ENCODE results near the gene ATP8A2.

Gene ATP8A2

GRCh38 chr13:26053418-26053980 is 681.7 kb downstream of the ATP8A2 start:
- TF ChIP-seq CTCF (IDR thresholded peaks at IDR 0.05; ENCODE audit: low read depth, low read length) = no peak
- H3K4me3 ChIP-seq (ENCODE audit: low read depth, low read length) = no peak overlapping the region
- no peak for DNase-seq (ENCODE audit: low read depth, low spot score)
- in situ Hi-C loops (cut with HindIII; ENCODE audit: low sequenced_read_pairs) = no loop called here

- in situ Hi-C loops (cut with HindIII; ENCODE audit: low sequenced_read_pairs) = no loop called here
- no peak overlapping the region for H3K4me3 ChIP-seq (ENCODE audit: low read depth, low read length)
- no peak for DNase-seq (ENCODE audit: low read depth, low spot score)
- TF ChIP-seq CTCF (IDR thresholded peaks at IDR 0.05; ENCODE audit: low read depth, low read length) = no peak
Observed at GRCh38 chr13:26054896-26055295, 683.1 kb downstream of the ATP8A2 start.

- H3K4me3 ChIP-seq (ENCODE audit: low read depth, low read length) = no peak overlapping the region
- no peak for TF ChIP-seq CTCF (IDR thresholded peaks at IDR 0.05; ENCODE audit: low read depth, low read length)
- no peak for DNase-seq (ENCODE audit: low read depth, low spot score)
- in situ Hi-C loops (cut with HindIII; ENCODE audit: low sequenced_read_pairs) = no loop called here
Observed at GRCh38 chr13:26058704-26059103, 686.9 kb downstream of the ATP8A2 start.

GRCh38 chr13:26060357-26060756 is 688.6 kb downstream of the ATP8A2 start:
- TF ChIP-seq CTCF (IDR thresholded peaks at IDR 0.05; ENCODE audit: low read depth, low read length) = no peak
- H3K4me3 ChIP-seq (ENCODE audit: low read depth, low read length) = no peak overlapping the region
- in situ Hi-C loops (cut with HindIII; ENCODE audit: low sequenced_read_pairs) = no loop called here
- no peak for DNase-seq (ENCODE audit: low read depth, low spot score)

GRCh38 chr13:26061256-26061655 is 689.5 kb downstream of the ATP8A2 start:
- no peak overlapping the region for H3K4me3 ChIP-seq (ENCODE audit: low read depth, low read length)
- in situ Hi-C loops (cut with HindIII; ENCODE audit: low sequenced_read_pairs) = no loop called here
- no peak for TF ChIP-seq CTCF (IDR thresholded peaks at IDR 0.05; ENCODE audit: low read depth, low read length)
- no peak for DNase-seq (ENCODE audit: low read depth, low spot score)

GRCh38 chr13:26061947-26062346 is 690.2 kb downstream of the ATP8A2 start:
- TF ChIP-seq CTCF (IDR thresholded peaks at IDR 0.05; ENCODE audit: low read depth, low read length) = no peak
- H3K4me3 ChIP-seq (ENCODE audit: low read depth, low read length) = no peak overlapping the region
- DNase-seq (ENCODE audit: low read depth, low spot score) = peak; percentile 92
- in situ Hi-C loops (cut with HindIII; ENCODE audit: low sequenced_read_pairs) = no loop called here
